Tibial nerve (tissue), 4 donors: ENCODE data around the gene THBS1.

Experiments used
- CTCF ChIP-seq, 5 experiments: fragments of 200-600 bp in 3 of 5; fragments of 450-650 bp in 2 of 5; sonication (generic) in 3 of 5; IDR thresholded peaks; one replicate each; pipeline ENCODE4 v1.5.1; 2016 to 2019; ENCODE audit warnings: antibody characterized with exemption in 5 of 5, mild to moderate bottlenecking in 3 of 5, moderate library complexity in 2 of 5
- EP300 ChIP-seq, 2 donors: sonication (generic); formaldehyde crosslinking; IDR thresholded peaks; one replicate each; pipeline ENCODE4 v1.6.1; 2017; ENCODE audit warnings: antibody characterized with exemption in 2 of 2, mild to moderate bottlenecking in 1 of 2
- POLR2A ChIP-seq, 2 donors: fragments of 450-650 bp; IDR thresholded peaks; one replicate each; pipeline ENCODE4 v1.6.1; 2017; ENCODE audit warnings: antibody characterized with exemption in 2 of 2, mild to moderate bottlenecking in 2 of 2, moderate library complexity in 2 of 2

DNA sequence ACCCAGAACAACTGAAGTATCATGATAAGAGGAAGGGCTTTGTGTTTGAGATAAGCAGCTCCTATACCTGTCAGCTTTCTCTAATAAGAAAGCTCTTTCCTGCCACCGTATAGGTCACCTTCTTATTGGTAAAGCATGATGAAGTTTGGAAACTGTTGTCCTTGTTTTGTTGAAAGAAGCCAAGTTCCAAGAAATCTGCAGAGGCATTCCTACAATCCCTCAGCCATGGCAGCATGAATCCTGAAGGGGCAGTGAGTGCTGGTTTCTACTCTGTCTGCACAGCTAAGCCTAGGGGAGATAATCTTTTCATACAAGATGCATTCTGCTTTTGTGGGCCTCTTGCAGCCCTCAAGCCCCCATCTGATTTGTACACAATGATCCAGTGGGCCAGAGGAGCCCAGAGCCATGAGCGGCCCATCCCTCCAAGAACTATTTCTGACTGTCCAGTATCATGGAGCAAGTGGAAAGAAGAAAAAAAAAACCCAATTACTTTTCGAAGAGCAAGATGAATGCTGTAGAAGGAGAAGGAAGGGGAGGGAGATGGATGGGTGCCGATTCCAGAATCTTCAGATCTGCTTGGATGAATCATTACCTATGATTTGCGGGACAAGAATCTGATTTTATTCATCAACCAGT lies 1.9 kb upstream of the THBS1 start:
- no peak for TF ChIP-seq CTCF (IDR thresholded peaks at IDR 0.05)
- TF ChIP-seq POLR2A (IDR thresholded peaks at IDR 0.05), result no peak
- TF ChIP-seq EP300 (IDR thresholded peaks at IDR 0.05), result no peak
